HL-60 (cell line): ENCODE measurements around the gene OR10A2.

Experiments used
- POLR2AphosphoS5 ChIP-seq: IDR thresholded peaks from 2 replicates; pipeline ENCODE4 v1.6.1; 2012; ENCODE audit warnings: low read depth
- SPI1 ChIP-seq: IDR thresholded peaks from 2 replicates; pipeline ENCODE4 v1.6.1; 2012; ENCODE audit warnings: low read depth, mild to moderate bottlenecking, borderline replicate concordance
- TF ChIP-seq, protein P1 (sequence below): IDR thresholded peaks from one replicate; pipeline ENCODE4 v1.5.1; 2011; ENCODE audit warnings: low read length, control low read depth, inconsistent platforms; ENCODE audit not compliant: insufficient read depth
- TF ChIP-seq, protein P2 (sequence below): IDR thresholded peaks from 2 replicates; pipeline ENCODE4 v1.6.1; 2012; ENCODE audit warnings: low read depth; ENCODE audit not compliant: insufficient replicate concordance

DNA sequence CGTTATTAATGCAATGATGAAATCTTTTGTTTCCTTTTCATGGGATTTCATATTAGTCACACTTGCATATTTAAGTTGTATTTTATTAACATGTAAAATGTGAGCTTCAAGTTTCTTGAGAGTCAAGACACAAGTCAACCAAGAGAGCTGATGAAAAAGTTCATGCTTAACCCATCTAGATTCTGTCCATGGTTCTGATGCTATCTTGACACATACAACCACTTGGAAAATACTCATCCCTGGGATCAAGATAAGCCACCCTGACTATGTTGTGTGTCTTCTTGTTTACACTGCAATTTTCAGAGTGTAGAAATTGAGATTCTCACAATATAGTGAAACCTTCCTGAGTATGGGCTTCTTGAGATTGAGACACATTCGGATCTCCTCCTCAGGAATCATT, 12.9 kb downstream of the OR10A2 start:
- TF ChIP-seq, protein P1, sequence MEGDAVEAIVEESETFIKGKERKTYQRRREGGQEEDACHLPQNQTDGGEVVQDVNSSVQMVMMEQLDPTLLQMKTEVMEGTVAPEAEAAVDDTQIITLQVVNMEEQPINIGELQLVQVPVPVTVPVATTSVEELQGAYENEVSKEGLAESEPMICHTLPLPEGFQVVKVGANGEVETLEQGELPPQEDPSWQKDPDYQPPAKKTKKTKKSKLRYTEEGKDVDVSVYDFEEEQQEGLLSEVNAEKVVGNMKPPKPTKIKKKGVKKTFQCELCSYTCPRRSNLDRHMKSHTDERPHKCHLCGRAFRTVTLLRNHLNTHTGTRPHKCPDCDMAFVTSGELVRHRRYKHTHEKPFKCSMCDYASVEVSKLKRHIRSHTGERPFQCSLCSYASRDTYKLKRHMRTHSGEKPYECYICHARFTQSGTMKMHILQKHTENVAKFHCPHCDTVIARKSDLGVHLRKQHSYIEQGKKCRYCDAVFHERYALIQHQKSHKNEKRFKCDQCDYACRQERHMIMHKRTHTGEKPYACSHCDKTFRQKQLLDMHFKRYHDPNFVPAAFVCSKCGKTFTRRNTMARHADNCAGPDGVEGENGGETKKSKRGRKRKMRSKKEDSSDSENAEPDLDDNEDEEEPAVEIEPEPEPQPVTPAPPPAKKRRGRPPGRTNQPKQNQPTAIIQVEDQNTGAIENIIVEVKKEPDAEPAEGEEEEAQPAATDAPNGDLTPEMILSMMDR = no peak
- TF ChIP-seq, protein P2, sequence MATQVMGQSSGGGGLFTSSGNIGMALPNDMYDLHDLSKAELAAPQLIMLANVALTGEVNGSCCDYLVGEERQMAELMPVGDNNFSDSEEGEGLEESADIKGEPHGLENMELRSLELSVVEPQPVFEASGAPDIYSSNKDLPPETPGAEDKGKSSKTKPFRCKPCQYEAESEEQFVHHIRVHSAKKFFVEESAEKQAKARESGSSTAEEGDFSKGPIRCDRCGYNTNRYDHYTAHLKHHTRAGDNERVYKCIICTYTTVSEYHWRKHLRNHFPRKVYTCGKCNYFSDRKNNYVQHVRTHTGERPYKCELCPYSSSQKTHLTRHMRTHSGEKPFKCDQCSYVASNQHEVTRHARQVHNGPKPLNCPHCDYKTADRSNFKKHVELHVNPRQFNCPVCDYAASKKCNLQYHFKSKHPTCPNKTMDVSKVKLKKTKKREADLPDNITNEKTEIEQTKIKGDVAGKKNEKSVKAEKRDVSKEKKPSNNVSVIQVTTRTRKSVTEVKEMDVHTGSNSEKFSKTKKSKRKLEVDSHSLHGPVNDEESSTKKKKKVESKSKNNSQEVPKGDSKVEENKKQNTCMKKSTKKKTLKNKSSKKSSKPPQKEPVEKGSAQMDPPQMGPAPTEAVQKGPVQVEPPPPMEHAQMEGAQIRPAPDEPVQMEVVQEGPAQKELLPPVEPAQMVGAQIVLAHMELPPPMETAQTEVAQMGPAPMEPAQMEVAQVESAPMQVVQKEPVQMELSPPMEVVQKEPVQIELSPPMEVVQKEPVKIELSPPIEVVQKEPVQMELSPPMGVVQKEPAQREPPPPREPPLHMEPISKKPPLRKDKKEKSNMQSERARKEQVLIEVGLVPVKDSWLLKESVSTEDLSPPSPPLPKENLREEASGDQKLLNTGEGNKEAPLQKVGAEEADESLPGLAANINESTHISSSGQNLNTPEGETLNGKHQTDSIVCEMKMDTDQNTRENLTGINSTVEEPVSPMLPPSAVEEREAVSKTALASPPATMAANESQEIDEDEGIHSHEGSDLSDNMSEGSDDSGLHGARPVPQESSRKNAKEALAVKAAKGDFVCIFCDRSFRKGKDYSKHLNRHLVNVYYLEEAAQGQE = peak; percentile 78
- TF ChIP-seq SPI1 = no peak
- TF ChIP-seq POLR2AphosphoS5 = no peak
